GM18520 (cell line): ENCODE data around the gene PCDHGC4.

Experiments used
- ATAC-seq: cut with Tn5 transposase; IDR thresholded peaks from one replicate; pipeline ENCODE4 v1.9.1; 2021; ENCODE audit not compliant: unreplicated experiment

PCDHGC4 gene

DNA sequence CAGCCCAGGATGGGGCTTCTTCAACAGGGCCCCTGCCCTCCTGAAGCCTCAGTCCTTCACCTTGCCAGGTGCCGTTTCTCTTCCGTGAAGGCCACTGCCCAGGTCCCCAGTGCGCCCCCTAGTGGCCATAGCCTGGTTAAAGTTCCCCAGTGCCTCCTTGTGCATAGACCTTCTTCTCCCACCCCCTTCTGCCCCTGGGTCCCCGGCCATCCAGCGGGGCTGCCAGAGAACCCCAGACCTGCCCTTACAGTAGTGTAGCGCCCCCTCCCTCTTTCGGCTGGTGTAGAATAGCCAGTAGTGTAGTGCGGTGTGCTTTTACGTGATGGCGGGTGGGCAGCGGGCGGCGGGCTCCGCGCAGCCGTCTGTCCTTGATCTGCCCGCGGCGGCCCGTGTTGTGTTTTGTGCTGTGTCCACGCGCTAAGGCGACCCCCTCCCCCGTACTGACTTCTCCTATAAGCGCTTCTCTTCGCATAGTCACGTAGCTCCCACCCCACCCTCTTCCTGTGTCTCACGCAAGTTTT lies 27.6 kb downstream of the PCDHGC4 start:
- no peak for ATAC-seq

- no peak for ATAC-seq
Observed at GRCh38 chr5:141512911-141513626, 28.2 kb downstream of the PCDHGC4 start.

- peak; percentile 26 for ATAC-seq
Observed at GRCh38 chr5:141513627-141514329, 28.9 kb downstream of the PCDHGC4 start.

- peak; percentile 11 for ATAC-seq
Observed at GRCh38 chr5:141514330-141515133, 29.7 kb downstream of the PCDHGC4 start.

DNA sequence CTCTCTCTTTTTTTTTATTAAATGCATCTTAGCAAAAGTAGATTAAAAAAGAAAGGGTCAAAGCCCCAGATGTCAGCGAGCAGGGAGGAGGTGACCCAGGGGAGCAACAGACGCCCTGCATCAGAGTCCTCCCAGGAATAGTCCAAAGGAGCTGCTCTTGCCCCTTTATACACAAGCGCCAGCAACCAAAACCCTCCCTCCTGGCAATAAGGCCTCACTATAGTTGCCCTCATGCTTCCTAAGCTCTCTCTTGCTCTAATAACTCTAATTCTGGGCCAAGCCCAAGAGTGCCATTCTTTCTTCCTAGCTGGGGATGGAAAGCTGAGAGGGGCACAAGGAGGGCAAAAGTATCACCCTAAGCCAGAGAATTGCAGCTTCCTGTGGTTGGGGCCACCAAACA lies 30.3 kb downstream of the PCDHGC4 start:
- no peak for ATAC-seq

- no peak for ATAC-seq
Observed at GRCh38 chr5:141515946-141516671, 31.3 kb downstream of the PCDHGC4 start.

- ATAC-seq = no peak
Observed at GRCh38 chr5:141516672-141517025, 31.8 kb downstream of the PCDHGC4 start.

DNA sequence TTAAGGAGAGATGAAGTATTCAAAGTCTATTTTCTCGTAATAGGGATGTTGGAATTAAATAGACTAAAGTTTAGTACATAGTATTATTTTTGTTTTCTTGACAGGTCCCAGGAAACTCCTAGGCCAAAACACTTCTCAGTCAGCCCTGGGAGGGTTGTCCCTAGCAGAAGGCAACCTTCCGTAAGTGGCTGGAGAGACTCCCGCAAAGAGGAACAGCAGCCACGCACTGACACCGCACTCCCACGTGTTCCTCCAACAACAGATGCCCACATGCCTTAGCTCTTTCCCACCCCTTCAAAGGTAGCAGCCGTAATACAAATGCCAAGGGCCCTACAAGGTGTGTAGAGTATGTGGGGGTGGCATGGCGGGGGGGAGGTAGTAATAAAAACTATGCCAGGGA lies 32.5 kb downstream of the PCDHGC4 start:
- ATAC-seq = no peak

GRCh38 chr5:141517880-141518617 lies 33.2 kb downstream of the PCDHGC4 start:
- no peak for ATAC-seq

DNA sequence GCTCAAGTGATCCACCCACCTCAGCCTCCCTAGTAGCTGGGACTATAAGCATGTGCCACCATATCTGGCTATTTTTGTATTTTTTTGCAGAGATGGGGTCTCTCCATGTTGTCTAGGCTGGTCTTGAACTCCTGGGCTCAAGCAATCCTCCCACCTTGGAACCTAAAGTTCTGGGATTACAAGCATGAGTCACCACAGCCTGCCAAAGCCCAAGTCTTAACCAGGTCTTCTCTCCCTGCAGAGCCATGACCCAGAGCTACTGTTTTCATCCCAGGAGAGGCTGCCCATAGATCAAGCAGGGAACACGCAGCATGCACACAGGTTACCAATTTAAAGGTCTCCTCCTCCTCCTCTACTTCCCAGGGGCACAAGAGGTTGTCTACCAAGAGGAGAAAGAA lies 33.8 kb downstream of the PCDHGC4 start:
- no peak for ATAC-seq

DNA sequence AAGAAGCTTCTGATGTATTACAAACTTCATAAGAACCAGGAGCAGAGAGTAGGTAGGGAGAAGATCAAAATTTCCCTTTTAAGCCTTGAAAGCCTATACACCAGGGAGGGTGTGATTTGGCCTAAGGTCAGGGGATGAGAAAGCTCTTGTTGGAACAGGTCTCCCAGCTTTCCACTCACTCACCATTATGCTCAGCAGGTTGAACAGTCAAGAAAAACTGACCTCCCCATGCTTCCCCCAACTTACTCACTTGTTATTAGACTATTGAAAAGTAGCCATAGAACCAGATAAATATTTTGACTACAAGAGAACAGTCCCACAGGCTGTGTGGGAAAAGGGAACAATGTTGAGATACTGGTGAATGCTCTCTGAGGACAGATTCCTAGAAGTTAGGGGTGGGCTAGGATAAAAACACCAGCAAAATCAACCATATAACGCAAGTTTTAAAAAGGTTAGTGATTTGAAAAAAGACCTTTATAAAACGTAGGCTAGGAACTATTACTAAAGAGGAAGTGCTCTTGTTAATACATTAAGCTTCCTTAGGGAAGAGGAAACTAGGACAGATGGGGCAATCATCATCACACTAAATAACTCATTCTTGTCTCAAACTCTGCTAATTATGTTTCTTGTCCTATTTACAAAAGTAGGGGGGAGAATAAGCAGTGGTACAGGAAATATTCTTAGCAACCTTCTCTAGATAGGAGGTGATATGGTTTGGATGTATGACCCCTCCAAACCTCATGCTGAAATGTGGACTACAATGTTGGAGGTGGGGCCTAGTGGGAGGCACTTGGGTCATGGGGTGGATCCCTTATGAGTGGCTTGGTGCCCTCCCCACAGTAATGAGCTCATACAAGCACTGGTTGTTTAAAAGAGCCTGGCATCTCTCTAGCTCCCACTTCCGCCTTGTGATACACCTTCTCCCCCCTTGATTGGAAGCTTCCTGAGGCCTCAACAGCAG lies 35.1 kb downstream of the PCDHGC4 start:
- no peak for ATAC-seq

GRCh38 chr5:141521244-141521781 lies 36.5 kb downstream of the PCDHGC4 start:
- no peak for ATAC-seq

DNA sequence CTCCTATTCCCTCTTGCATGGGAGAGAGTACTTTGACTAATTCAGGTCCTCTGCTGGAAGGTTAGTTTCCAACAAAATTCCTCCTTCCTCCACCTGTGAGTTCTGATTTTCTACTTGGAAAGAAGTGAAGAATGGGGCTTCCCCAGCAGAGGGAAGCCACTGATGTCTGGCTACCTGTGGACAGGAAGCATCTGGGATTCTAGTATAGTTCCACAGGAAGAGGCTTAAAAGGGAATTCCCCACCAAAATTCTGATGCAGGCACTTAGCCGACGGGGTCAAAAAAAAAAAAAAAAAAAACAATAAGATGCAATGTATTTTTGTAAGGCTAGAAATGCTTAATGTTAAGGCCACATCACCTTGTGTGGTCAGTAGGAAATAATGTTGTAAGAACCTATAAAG lies 37.5 kb downstream of the PCDHGC4 start:
- no peak for ATAC-seq

GRCh38 chr5:141523991-141524390 lies 39.2 kb downstream of the PCDHGC4 start:
- no peak for ATAC-seq

DNA sequence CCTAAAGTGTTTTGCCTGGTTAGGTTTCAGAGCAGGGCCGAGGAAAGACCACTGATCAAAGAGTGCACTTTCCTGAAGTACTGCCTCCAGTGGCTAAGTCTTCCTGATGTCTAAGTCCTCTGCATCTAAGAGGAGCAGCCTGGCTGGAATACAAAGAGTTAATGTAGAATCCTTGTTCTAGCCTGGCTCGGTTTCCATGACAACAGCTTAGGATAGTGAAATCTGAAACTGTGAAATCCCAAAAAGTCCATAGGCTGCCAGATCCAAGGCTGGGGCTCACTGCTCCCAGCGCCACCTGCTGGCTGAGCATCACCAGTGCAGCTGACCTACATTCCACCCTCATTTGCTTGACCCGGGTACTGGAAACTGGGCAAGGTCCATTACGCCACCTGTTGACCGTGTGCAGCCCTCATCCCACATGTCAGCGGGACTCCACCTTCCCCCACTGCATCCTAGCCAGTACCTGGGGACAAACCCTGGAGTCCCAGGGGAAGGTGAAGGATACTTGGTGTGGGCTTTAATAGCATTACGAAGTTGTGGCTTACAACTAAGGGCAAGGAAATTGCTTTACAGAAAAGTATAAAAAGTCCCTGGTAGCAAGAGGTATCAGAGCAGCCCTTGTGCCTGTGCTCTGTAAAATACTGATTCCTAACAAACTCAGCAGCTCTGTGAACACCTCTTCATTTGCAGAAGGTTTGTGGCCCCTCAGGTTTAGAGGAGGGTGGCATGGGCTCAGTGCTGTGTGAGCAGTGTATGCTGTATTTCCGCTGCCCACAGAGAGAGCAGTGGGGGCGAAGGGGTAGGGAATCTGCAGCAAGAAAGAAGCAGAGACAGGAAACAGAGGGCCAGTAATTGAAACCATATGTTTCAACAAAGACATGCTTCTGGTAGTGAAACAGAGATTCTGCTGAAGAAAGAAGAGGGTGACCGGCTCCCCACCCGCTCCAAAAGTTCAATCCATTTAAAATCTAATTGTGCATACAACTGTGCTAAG lies 40.1 kb downstream of the PCDHGC4 start:
- peak; percentile 62 for ATAC-seq

DNA sequence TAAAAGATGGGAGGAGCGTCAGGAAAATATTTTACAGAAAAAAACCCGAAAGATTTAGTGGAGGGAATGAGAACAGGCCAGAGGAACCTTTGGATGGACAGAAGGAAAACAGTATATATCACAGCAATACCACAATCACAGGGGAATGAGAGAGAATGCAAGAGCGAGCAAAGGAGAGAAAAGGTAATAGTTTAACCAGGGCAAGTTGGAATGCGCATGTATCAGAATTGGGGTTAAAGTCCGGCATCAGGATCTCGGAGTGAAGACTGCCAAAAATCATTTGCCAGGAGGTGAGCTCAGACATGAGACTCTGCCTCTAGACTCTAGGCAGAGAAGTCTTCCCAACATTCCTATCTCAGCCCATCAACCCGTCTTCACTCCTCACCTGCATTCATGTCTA lies 40.8 kb downstream of the PCDHGC4 start:
- ATAC-seq = no peak

- no peak for ATAC-seq
Observed at GRCh38 chr5:141527426-141527825, 42.6 kb downstream of the PCDHGC4 start.
